Activated CD4-positive, alpha-beta memory T cell treated with anti-CD3 and anti-CD28 coated beads, Interleukin-2, amount 10 ng/mL, durations not matched to agents 7 days and 5 days (primary cell): ENCODE measurements around the gene CPSF6. TPM values are rescaled to one million over a fixed set of nuclear protein-coding genes. Genes with fewer than 3 reads are reported as not detected.
"Not testable (repeated sequence)": the region's sequence is repeated elsewhere in the genome, so short reads cannot be mapped to it uniquely, and the experiment has no call there.

Experiments
- CTCF ChIA-PET: fragments of 350-600 bp; sonication (Branson Sonifier 250); formaldehyde crosslinking; loops from one replicate; lab custom pipeline; 2021; ENCODE audit warnings: antibody characterized with exemption, inconsistent platforms; lab: Charles Lee
- POLR2A ChIA-PET: fragments of 350-600 bp; sonication (Branson Sonifier 250); formaldehyde crosslinking; loops from one replicate; lab custom pipeline; 2021; ENCODE audit warnings: antibody characterized with exemption; lab: Charles Lee
- DNase-seq: peaks from one replicate; pipeline ENCODE4 v3.0.0-alpha.2; 2020
- H3K27ac Mint-ChIP-seq: one replicate; pipeline ENCODE4 v1.8.0; 2021; ENCODE audit warnings: mild to moderate bottlenecking, mixed read lengths
- H3K27me3 Mint-ChIP-seq: one replicate; pipeline ENCODE4 v1.8.0; 2021; ENCODE audit warnings: mixed read lengths
- H3K36me3 Mint-ChIP-seq: one replicate; pipeline ENCODE4 v1.8.0; 2021; ENCODE audit warnings: low read depth, mixed read lengths
- H3K4me1 Mint-ChIP-seq: one replicate; pipeline ENCODE4 v1.8.0; 2021; ENCODE audit warnings: mixed read lengths
- H3K4me3 Mint-ChIP-seq: one replicate; pipeline ENCODE4 v1.8.0; 2021; ENCODE audit warnings: mild to moderate bottlenecking, mixed read lengths
- H3K9me3 Mint-ChIP-seq: one replicate; pipeline ENCODE4 v1.8.0; 2021; ENCODE audit warnings: mixed read lengths
- total RNA-seq, 2 experiments: library from RNA; stranded (reverse); gene quantifications; one replicate each; pipeline ENCODE4 v1.2.3, GENCODE V29; 2021

CPSF6 gene, protein sequence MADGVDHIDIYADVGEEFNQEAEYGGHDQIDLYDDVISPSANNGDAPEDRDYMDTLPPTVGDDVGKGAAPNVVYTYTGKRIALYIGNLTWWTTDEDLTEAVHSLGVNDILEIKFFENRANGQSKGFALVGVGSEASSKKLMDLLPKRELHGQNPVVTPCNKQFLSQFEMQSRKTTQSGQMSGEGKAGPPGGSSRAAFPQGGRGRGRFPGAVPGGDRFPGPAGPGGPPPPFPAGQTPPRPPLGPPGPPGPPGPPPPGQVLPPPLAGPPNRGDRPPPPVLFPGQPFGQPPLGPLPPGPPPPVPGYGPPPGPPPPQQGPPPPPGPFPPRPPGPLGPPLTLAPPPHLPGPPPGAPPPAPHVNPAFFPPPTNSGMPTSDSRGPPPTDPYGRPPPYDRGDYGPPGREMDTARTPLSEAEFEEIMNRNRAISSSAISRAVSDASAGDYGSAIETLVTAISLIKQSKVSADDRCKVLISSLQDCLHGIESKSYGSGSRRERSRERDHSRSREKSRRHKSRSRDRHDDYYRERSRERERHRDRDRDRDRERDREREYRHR
- 10 to 100 TPM; 89.9 to 91.6 TPM for total RNA-seq

- Mint-ChIP-seq H3K4me3 (peak within 1 kb of the TSS; percentile 100), H3K27me3 (no peaks in the 10 kb centered on the region), H3K36me3 (peaks cover 23% of the 10 kb centered on the region), H3K4me1 (peaks cover 45% of the 10 kb centered on the region), H3K9me3 (no peaks in the 10 kb centered on the region), H3K27ac (peak within 1 kb of the TSS; percentile 98)
- DNase-seq, result peak; percentile 97
- CTCF ChIA-PET, result no interaction called here
- POLR2A ChIA-PET, result interaction anchor here (0.6 to 3.8 kb wide), 9 partner anchors 9 to 121 kb away, joined by 3 to 27 read pairs (median 3); no protein-coding TSS in a partner anchor
Measured at GRCh38 chr12:69239352-69239921, at the start of gene CPSF6. Gene CPSF6 (plus strand): TSS chr12:69239569. CDS start chr12:69239647, 78 bp downstream.

DNA sequence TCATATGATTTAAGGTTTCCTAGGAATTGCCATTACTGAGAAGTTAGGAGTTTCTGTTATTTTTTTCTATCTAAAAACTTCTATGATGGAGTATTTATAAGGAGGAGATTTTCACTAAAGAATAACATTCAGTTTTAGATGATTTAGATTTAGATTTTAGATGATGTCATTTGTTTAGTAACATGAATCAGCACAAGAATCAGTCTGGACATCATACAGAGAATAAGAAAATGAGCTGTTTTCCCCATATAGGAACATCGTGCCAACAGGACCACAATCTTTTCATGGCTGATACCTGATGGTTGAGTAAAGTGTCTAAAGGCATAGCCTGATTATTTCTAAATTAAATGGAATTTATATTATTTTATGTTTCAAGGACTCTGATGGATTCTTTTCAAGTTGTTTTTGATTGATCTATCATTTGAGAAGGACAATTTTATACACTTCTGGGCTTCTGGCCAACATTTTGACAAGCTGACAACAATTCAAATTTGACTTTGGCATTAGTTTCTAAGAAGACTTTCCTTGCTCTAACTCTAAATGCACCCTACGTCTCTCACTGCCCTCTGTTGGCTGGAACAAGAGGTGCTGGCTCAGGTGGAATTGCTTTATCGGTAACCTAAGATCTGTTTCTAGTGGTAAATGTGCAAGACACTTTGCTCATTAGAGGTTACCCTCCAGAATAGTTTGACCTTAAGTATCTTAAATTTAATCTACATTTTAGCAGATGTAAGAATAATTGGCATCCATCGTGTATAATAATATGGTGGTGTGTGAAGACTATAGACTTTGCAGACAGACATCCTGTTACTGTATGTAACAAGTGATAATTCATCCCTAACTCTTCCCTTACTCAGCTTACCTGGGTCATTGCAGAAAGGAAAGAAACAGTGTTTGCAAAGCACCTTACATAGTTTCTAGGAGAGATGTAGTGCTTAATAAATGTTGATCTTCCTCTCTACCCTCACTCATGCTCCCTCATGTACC, 42.8 kb upstream of the CPSF6 start:
- DNase-seq, result no peak
- peaks cover 3% of the 10 kb centered on the region for H3K27me3 Mint-ChIP-seq
- no peak overlapping the region for H3K4me3 Mint-ChIP-seq
- H3K4me1 Mint-ChIP-seq, result no peaks in the 10 kb centered on the region
- POLR2A ChIA-PET, result no interaction called here
- CTCF ChIA-PET, result no interaction called here
- peaks cover 3% of the 10 kb centered on the region for H3K36me3 Mint-ChIP-seq
- H3K9me3 Mint-ChIP-seq, result peaks cover 31% of the 10 kb centered on the region
- H3K27ac Mint-ChIP-seq, result no peak overlapping the region

DNA sequence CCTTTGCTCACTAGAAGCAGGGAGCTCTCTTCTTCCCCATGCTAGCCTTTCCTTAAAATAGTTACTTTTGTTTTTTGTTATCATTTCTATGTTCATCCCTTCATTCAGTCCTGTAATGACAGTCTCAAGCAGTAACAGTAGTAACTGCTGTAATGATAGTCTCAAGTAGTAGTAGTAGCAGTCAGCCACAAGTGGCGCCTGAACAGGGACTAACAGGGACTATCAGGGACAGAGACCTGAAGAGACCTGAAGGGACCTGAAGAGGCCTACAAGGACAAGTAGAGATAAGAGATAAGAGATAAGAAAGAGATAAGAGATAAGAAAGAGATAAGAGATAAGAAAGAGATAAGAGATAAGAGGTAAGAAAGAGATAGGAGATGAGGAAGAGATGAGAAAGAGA, 39.4 kb upstream of the CPSF6 start:
- peaks cover 29% of the 10 kb centered on the region for H3K9me3 Mint-ChIP-seq
- H3K4me1 Mint-ChIP-seq, H3K36me3 Mint-ChIP-seq, H3K27me3 Mint-ChIP-seq, DNase-seq, H3K27ac Mint-ChIP-seq, H3K4me3 Mint-ChIP-seq, POLR2A ChIA-PET: not testable (repeated sequence)
- CTCF ChIA-PET, result interaction anchor here (1.2 kb wide), 1 partner anchor 43 kb away, joined by 4 read pairs; no protein-coding TSS in a partner anchor

GRCh38 chr12:69204191-69204590, 35.2 kb upstream of the CPSF6 start:
- Mint-ChIP-seq H3K4me1 (no peaks in the 10 kb centered on the region), H3K36me3 (peaks cover 6% of the 10 kb centered on the region), H3K27ac (no peak overlapping the region), H3K27me3 (no peaks in the 10 kb centered on the region), H3K9me3 (peaks cover 29% of the 10 kb centered on the region), H3K4me3 (no peak overlapping the region)
- ChIA-PET POLR2A (interaction anchor here (0.6 kb wide), 1 partner anchor 106 kb away, joined by 3 read pairs; no protein-coding TSS in a partner anchor), CTCF (no interaction called here)
- no peak for DNase-seq

DNA sequence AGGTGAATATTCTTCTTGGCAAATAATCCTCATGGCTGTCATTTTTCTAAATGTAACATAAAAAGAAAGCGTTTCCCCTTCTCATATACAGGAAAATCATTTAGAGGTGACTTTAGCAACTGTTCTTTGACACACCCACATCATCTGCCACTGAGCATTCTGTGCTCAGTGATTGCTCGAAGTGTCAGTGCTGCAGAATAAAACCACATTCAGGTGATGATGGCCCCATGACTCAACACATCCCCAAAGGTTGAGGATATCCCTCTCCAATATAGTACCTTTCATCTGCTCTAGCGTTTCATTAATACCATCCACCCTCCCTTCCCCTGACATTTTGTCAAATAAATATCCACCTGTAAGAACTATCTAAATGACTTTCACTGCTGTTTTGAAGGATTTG, 28.7 kb upstream of the CPSF6 start:
- POLR2A ChIA-PET, result no interaction called here
- CTCF ChIA-PET, result interaction anchor here (1.0 kb wide), 2 partner anchors 26 to 54 kb away, joined by 3 read pairs; no protein-coding TSS in a partner anchor
- no peak overlapping the region for H3K27ac Mint-ChIP-seq
- H3K9me3 Mint-ChIP-seq, result peaks cover 6% of the 10 kb centered on the region
- no peak for DNase-seq
- no peaks in the 10 kb centered on the region for H3K36me3 Mint-ChIP-seq
- H3K27me3 Mint-ChIP-seq, result no peaks in the 10 kb centered on the region
- no peaks in the 10 kb centered on the region for H3K4me1 Mint-ChIP-seq
- no peak overlapping the region for H3K4me3 Mint-ChIP-seq

DNA sequence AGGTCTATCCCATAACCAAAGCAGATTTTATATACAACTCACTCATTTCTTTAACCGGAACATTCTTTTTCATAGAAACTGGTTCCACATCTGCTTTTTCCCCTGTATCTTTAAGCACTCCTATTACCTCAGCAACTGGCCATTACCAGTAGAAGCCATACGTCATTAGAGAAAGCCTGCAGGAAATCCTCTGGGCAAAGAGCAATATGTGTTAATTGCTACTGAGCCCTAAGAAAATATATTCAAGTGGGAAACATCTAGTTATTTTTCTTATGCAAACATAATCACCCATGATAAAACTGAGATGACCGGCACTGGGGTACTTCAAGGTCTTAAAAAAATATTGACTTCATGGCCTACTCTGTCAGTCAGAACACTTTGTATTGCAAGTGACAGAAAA, 28.2 kb upstream of the CPSF6 start:
- peaks cover 6% of the 10 kb centered on the region for H3K9me3 Mint-ChIP-seq
- DNase-seq, result no peak
- ChIA-PET CTCF (no interaction called here), POLR2A (no interaction called here)
- H3K36me3 Mint-ChIP-seq, result no peaks in the 10 kb centered on the region
- H3K27me3 Mint-ChIP-seq, result no peaks in the 10 kb centered on the region
- no peak overlapping the region for H3K27ac Mint-ChIP-seq
- no peaks in the 10 kb centered on the region for H3K4me1 Mint-ChIP-seq
- no peak overlapping the region for H3K4me3 Mint-ChIP-seq

DNA sequence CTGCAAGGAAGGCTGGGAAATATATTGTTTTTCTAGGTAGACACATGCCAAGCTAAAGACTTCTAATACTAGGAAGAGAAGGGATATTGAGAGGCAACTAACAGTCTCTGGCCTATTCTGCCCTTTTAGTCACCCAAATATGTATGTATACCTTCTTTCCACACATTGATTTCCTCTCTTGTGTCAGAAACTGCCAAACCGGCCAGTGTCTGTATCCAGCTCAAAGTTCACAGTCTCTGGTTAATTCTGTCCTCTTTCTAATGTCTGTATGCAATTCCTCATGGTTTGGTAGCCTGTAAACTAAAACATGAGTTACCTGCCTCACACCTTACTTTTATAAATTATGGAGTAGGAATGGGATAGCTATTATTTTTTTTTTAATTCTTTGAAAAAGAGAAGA, 25.2 kb upstream of the CPSF6 start:
- Mint-ChIP-seq H3K27ac (no peak overlapping the region), H3K9me3 (no peaks in the 10 kb centered on the region), H3K4me3 (no peak overlapping the region), H3K27me3 (no peaks in the 10 kb centered on the region), H3K4me1 (no peaks in the 10 kb centered on the region), H3K36me3 (no peaks in the 10 kb centered on the region)
- ChIA-PET CTCF (interaction anchor here (1.6 kb wide), 1 partner anchor 57 kb away, joined by 5 read pairs; no protein-coding TSS in a partner anchor), POLR2A (no interaction called here)
- DNase-seq, result no peak

GRCh38 chr12:69225251-69225910, 14.0 kb upstream of the CPSF6 start:
- H3K9me3 Mint-ChIP-seq, result no peaks in the 10 kb centered on the region
- H3K36me3 Mint-ChIP-seq, result no peaks in the 10 kb centered on the region
- no peak for DNase-seq
- H3K4me3 Mint-ChIP-seq, result no peak overlapping the region
- no peaks in the 10 kb centered on the region for H3K27me3 Mint-ChIP-seq
- ChIA-PET POLR2A (no interaction called here), CTCF (no interaction called here)
- H3K4me1 Mint-ChIP-seq, result no peaks in the 10 kb centered on the region
- no peak overlapping the region for H3K27ac Mint-ChIP-seq

DNA sequence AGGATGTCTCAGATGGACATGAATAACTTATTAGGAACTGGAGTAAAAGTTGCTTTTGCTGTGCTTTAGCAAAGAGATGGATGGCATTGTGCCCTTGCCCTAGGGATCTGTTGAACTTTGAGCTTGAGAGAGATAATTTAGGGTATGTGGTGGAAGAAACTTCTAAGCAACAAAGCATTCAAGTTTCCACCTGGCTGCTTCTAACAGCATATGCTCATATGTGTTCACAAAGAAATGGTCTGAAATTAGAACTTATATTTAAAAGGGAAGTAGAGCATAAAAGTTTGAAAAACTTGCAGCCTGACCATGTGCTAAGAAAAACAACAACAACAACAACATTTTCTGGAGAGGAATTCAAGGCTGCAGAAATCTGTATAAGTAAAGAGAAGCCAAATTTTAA, 7.9 kb upstream of the CPSF6 start:
- Mint-ChIP-seq H3K4me3 (no peak overlapping the region), H3K27ac (no peak overlapping the region), H3K9me3 (peaks cover 15% of the 10 kb centered on the region), H3K4me1 (no peaks in the 10 kb centered on the region), H3K36me3 (peaks cover 10% of the 10 kb centered on the region), H3K27me3 (peaks cover 2% of the 10 kb centered on the region)
- DNase-seq, result no peak
- POLR2A ChIA-PET, result no interaction called here
- CTCF ChIA-PET, result no interaction called here

- Mint-ChIP-seq H3K4me1 (peaks cover 45% of the 10 kb centered on the region), H3K27ac (peak overlapping the region; percentile 91)
- no peak for DNase-seq
Measured at GRCh38 chr12:69238589-69239351, 599 bp upstream of the CPSF6 start.

DNA sequence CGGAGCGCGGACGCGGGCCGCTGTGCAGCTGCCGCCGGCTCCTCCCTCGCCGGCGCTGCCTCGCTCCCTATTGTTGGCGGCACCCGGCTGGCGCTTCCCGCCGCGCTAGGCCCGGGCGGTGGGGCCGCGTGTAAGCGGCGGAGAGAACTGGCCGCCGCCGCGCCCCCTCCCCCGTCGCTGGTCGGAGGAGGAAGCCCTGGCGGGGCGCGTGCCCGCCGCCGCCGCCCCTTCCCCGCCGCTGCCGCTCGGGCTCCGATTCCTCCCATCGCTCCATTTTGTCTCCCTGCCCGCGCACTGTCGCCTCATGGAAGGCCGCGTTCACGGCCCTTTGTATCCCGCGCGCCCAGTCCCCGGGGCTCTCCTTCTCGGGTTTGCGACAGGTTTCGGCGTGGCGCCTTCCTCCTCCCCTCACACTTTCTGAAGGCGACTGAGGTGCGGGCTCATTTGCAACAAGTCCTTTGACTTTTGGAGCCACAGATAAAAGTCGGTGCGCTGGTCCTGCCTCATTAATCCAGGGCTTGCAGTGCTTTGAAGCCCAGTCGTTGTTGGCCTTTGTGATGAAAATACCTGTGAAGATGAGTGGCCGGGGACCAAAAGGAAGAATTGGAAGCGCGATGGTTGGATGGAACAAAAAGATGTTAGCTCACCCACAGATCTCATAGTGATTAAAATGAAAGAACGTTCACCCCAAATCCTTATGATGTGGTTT, 707 bp downstream of the CPSF6 start:
- POLR2A ChIA-PET, result interaction anchor here (0.6 to 3.8 kb wide), 9 partner anchors 9 to 432 kb away, joined by 3 to 27 read pairs (median 4); partner anchors contain the start of gene MDM2
- CTCF ChIA-PET, result interaction anchor here (1.0 kb wide), 1 partner anchor 83 kb away, joined by 3 read pairs; no protein-coding TSS in a partner anchor

More at GRCh38 chr12:69238589-69239351, 599 bp upstream of the CPSF6 start:
- POLR2A ChIA-PET, result interaction anchor here (0.6 to 3.8 kb wide), 4 partner anchors 10 to 122 kb away, joined by 3 to 27 read pairs (median 3); no protein-coding TSS in a partner anchor
- Mint-ChIP-seq H3K9me3 (no peaks in the 10 kb centered on the region), H3K4me3 (peak overlapping the region; percentile 79), H3K27me3 (peaks cover under 1% of the 10 kb centered on the region), H3K36me3 (peaks cover 22% of the 10 kb centered on the region)
- CTCF ChIA-PET, result no interaction called here

More for the DNA sequence above, 707 bp downstream of the CPSF6 start:
- H3K27ac Mint-ChIP-seq, result peak overlapping the region; percentile 98
- no peaks in the 10 kb centered on the region for H3K9me3 Mint-ChIP-seq
- H3K4me1 Mint-ChIP-seq, result peaks cover 47% of the 10 kb centered on the region
- DNase-seq, result peak; percentile 45
- H3K4me3 Mint-ChIP-seq, result peak overlapping the region; percentile 100
- no peaks in the 10 kb centered on the region for H3K27me3 Mint-ChIP-seq
- H3K36me3 Mint-ChIP-seq, result peaks cover 23% of the 10 kb centered on the region
